Stimulated activated naive CD8-positive, alpha-beta T cell treated with anti-CD3 and anti-CD28 coated beads, Interleukin-15, amount 100 ng/mL, for 72 hours (primary cell): Measurements from ENCODE around the gene LHX6.

Experiments
- ATAC-seq: fragments of 150-1000 bp; cut with Tn5 transposase; 2 replicates; pipeline ENCODE4 v1.10.0; 2021; ENCODE audit warnings: mild to moderate bottlenecking, moderate library complexity
- DNase-seq, 2 donors: peaks; one replicate each; pipeline ENCODE4 v3.0.0; 2021 to 2022
- H3K27ac Mint-ChIP-seq, 2 donors: one replicate each; pipeline ENCODE4 v1.8.0; 2022; ENCODE audit warnings: mild to moderate bottlenecking in 2 of 2, mixed read lengths in 2 of 2, moderate library complexity in 2 of 2
- H3K27me3 Mint-ChIP-seq: one replicate; pipeline ENCODE4 v1.8.0; 2022; ENCODE audit warnings: mixed read lengths
- H3K4me1 Mint-ChIP-seq: one replicate; pipeline ENCODE4 v1.8.0; 2022; ENCODE audit warnings: mild to moderate bottlenecking, mixed read lengths
- H3K4me3 Mint-ChIP-seq, 2 donors: one replicate each; pipeline ENCODE4 v1.8.0; 2022; ENCODE audit warnings: mild to moderate bottlenecking in 2 of 2, mixed read lengths in 2 of 2, moderate library complexity in 1 of 2
- H3K9me3 Mint-ChIP-seq, 2 donors: one replicate each; pipeline ENCODE4 v1.8.0; 2022; ENCODE audit warnings: mixed read lengths in 2 of 2

LHX6 gene

DNA sequence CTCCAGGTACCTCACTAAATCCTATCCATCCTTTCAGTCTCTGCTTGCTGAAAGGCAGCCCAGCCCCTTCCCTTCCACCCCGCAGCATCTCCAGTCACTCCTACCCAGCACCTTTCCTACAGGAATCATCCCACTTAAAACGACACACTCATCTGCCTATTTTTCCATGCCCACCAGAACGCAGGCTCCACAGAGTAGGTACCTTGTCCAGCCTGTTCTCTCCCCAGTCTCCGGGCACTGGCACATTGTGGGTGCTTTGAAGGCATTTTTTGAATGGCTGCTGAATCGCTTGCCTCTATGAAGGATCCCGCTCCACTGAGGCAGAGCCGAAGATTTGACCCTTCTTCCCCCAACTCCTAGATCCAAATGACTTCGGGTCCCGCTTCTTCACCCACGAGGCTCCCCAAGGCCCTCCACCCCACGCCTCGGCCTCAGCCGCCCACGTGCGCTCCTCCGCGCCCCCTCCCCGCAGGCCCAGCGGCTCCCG lies 15.6 kb downstream of the LHX6 start:
- peak overlapping the region; percentile 53 to 78 for H3K4me3 Mint-ChIP-seq
- H3K4me1 Mint-ChIP-seq, result peaks cover 14% of the 10 kb centered on the region
- DNase-seq (no peak), ATAC-seq (no peak)
- no peaks in the 10 kb centered on the region for H3K9me3 Mint-ChIP-seq
- H3K27me3 Mint-ChIP-seq, result peaks cover 93% of the 10 kb centered on the region
- H3K27ac Mint-ChIP-seq, result no peak overlapping the region

DNA sequence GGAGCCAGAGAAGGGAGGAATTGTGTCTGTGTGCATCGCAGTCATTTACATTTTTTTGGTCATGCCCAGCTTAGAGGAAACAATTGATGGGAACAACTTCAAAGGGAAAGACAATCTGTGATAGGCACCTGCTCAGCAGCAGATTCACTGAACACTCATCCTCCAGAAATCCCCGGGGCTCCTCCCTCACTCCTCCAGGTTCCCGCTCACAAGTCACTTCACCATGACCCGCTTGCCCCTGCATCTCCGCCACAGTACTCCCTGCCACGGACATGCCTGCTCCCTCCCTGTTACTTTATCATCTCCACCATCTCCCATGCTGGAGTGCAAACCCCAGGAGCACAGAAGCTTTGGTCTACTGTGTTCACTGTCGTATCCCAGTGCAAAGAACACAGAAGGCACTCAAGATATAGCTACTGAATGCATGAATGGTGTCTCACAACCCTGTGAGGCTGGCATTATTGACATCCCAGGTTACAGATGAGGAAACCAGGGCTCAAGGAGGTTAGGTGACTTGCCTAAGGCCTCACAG lies 16.2 kb downstream of the LHX6 start:
- Mint-ChIP-seq H3K27ac (no peak overlapping the region), H3K4me1 (peaks cover 10% of the 10 kb centered on the region)

DNA sequence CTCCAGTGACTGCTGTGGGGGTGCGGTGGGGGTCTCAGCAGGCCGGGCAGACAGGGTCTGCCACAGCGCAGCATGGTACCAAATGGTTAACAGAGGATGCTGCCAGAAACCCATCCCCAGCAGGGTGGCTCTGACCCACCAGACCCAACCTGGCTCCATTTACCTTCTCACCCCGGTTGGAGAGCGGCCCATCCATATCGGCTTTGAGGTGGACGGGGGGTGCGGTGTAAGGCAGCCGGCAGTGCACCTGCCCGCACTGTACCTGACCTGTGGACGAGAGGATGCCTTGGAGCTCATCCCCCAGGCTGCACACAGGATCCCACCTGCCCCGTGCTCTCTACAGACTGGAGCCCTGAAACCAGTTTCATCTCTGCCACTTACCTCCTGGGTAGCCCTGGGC lies 19.3 kb downstream of the LHX6 start:
- no peak for DNase-seq
- Mint-ChIP-seq H3K27me3 (peaks cover 71% of the 10 kb centered on the region), H3K4me3 (no peak overlapping the region), H3K9me3 (no peaks in the 10 kb centered on the region), H3K4me1 (peaks cover 10% of the 10 kb centered on the region), H3K27ac (no peak overlapping the region)
- no peak for ATAC-seq

More for the DNA sequence above, 16.2 kb downstream of the LHX6 start:
- Mint-ChIP-seq H3K27me3 (peaks cover 87% of the 10 kb centered on the region), H3K9me3 (no peaks in the 10 kb centered on the region), H3K4me3 (peak overlapping the region in 1 of 2 donors; percentile 46)
- DNase-seq (no peak), ATAC-seq (no peak)

DNA sequence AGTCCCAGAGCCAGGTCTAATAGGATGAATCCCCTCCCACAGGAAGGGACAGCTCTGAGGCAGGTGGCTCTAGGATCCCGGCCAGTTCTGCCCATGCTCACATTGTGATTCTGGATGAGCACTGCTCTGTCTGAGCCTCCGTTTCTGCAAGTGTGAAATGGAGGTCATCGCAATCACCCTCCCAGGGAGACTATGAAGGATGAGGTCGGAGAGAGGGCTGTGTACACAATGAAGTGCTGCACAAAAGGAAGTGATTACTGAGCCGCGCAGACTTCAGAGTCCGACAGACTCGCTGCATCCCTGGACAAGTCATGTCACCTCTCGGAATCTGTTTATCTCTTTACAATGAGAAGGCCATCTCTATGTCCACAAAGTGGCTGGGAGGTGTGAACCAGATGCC lies 21.7 kb downstream of the LHX6 start:
- Mint-ChIP-seq H3K9me3 (no peaks in the 10 kb centered on the region), H3K27me3 (peaks cover 49% of the 10 kb centered on the region), H3K4me1 (no peaks in the 10 kb centered on the region), H3K27ac (peak overlapping the region in 1 of 2 donors; percentile 60), H3K4me3 (no peak overlapping the region)
- no peak for ATAC-seq
- DNase-seq, result no peak

DNA sequence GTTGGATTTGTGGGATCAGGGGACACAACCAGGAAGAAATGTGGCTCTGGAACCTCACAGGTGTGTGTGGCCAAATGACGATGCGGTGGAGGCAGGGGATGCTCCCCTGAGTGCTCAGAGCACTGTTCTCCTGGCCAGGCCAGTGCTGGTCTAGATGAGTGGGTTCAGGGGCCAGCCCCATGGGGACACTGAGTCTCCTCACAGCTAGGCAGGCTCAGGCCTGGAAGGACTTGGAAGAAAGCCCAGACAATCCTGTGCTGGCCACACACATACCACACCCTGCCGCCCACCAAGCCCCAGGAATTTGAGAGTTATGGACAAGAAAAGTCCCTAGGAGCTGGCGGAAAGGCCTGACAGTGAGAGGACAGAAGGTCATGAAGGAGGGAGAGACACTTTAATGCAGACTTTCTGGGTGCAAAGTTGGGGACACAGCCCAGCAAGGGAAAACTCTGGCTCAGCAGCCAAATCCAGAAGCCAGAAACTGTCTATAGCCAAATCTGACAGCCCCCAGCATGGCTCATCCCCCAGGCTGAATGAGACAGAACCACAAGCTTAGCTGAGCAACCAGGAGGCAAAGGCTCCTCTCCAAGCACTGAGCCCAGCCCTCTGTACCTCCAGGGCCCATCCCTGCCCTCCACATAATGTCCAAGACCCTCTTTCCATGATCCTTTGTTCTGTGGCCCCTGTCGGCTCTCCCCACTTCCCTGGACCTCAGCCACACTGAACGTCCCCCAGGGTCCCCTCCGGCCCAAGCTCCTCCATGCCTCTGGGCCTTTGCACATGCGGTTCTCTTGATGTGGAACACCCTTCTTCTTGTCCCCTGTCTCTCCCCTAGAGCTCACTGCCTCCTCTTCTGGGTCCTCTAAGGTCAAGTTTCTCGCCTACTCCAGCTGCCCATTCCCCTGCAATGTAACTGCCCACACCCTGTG lies 22.4 kb downstream of the LHX6 start:
- DNase-seq (no peak), ATAC-seq (no peak)
- Mint-ChIP-seq H3K4me3 (no peak overlapping the region), H3K27ac (peak overlapping the region; percentile 47 to 60), H3K9me3 (no peaks in the 10 kb centered on the region), H3K27me3 (peaks cover 42% of the 10 kb centered on the region), H3K4me1 (no peaks in the 10 kb centered on the region)

DNA sequence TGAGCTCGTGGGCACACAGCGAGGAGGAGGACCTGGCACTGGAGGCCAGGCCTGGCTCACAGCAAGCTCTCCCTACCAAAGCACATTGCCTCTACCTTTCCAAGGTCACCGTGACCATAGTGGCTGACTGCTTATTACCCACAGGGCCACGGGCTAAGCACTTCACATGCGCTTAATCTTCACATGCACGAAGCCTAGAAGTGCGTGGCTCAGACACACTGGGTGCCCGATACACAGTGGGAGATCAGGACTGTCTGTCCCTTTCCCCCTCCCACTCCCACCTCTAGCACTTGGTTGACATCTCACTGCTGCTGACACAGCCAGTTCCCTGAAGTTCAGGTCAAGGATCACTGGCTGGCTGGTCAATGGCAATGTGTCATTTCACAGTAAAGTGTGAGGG lies 23.6 kb downstream of the LHX6 start:
- DNase-seq, result no peak

DNA sequence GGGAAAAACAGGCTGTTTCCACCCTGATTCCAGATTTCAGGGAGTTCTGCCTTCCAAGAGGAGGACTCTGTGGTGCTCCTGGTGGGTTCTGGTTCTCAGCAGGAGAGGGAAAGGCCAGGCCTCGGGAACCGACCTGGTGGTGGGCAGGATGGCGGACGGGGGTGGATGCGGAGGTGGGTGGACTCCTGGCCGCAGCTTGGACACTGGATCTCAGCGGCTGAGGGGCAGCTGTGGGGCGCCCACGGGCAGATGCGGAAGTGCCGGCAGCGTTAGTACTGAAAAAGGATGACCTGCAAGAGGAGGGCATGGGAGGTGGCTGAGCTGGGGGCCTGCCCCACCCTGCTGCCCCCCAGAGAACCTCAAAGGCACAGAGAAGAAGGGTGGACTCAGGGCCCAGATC lies 24.3 kb downstream of the LHX6 start:
- ATAC-seq, result no peak
- no peaks in the 10 kb centered on the region for H3K4me1 Mint-ChIP-seq
- H3K9me3 Mint-ChIP-seq, result no peaks in the 10 kb centered on the region
- no peak overlapping the region for H3K4me3 Mint-ChIP-seq
- no peak for DNase-seq
- peaks cover 23% of the 10 kb centered on the region for H3K27me3 Mint-ChIP-seq
- no peak overlapping the region for H3K27ac Mint-ChIP-seq

More for the DNA sequence above, 23.6 kb downstream of the LHX6 start:
- no peak overlapping the region for H3K27ac Mint-ChIP-seq
- no peak for ATAC-seq
- peaks cover 30% of the 10 kb centered on the region for H3K27me3 Mint-ChIP-seq
- H3K9me3 Mint-ChIP-seq, result no peaks in the 10 kb centered on the region
- H3K4me3 Mint-ChIP-seq, result no peak overlapping the region
- no peaks in the 10 kb centered on the region for H3K4me1 Mint-ChIP-seq

DNA sequence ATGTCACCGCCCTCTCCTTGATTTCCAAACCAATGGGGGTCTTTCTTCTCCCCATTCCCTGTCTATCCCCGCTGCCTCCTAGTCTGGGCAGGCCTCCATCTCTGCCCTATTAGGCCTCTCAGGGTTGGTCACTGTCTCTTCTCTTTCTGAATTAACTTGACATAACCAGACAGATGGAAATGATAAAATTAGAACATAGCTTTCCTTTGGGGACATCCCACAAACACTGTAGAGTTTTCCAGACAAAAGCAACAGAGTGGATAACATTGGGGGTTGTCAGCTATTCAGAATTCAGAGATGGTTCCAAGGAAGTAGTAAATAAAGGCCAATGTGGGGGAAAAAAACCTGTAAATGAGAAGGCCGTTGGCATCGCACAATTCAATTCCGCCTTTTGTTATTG lies 24.7 kb downstream of the LHX6 start:
- ATAC-seq (no peak), DNase-seq (no peak)
- Mint-ChIP-seq H3K27ac (no peak overlapping the region), H3K9me3 (no peaks in the 10 kb centered on the region), H3K4me1 (no peaks in the 10 kb centered on the region), H3K27me3 (peaks cover 19% of the 10 kb centered on the region), H3K4me3 (no peak overlapping the region)

DNA sequence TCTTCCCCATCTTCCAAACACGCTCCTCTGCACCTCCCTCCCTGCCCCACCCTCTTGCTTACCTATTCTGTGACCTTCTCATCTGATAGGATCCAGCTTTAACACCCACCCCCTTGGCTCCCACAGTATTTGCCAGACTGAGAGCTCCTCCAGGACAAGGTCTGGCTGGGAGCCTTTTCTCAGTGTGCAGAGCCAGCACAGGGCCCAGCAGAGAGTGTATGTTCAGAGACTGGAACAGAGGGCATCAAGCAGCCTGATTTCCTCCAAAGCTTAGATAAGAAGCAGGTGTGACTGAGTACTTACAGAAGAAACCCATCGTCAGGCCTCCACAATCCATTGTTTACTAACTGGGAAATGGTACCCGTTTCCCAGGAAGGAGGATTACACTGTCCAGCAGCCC lies 26.6 kb downstream of the LHX6 start:
- no peaks in the 10 kb centered on the region for H3K9me3 Mint-ChIP-seq
- DNase-seq, result no peak
- peaks cover 16% of the 10 kb centered on the region for H3K27me3 Mint-ChIP-seq
- H3K4me3 Mint-ChIP-seq, result no peak overlapping the region
- H3K27ac Mint-ChIP-seq, result peak overlapping the region in 1 of 2 donors; percentile 35
- H3K4me1 Mint-ChIP-seq, result no peaks in the 10 kb centered on the region
- ATAC-seq, result no peak

DNA sequence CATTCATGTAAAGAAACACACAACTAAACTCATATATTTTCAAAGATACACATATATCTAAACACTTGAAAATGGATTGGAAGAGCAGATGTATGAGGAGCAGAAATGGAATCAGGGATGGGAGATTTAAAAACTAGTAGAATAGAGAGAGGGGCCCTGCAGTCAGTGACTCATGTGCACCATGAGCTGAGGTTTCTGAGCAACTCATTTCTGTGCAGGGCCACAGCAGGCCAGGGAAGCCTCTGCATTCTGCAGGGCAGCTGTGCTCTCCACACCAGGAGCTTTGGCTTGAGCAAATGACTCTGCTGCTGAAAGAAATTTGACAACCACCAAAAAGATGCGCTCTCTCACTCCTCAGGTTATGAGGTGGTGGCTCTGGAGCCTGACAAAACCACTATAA lies 27.1 kb downstream of the LHX6 start:
- Mint-ChIP-seq H3K27ac (no peak overlapping the region), H3K4me1 (no peaks in the 10 kb centered on the region), H3K4me3 (no peak overlapping the region), H3K27me3 (peaks cover 14% of the 10 kb centered on the region), H3K9me3 (no peaks in the 10 kb centered on the region)
- DNase-seq (no peak), ATAC-seq (no peak)

DNA sequence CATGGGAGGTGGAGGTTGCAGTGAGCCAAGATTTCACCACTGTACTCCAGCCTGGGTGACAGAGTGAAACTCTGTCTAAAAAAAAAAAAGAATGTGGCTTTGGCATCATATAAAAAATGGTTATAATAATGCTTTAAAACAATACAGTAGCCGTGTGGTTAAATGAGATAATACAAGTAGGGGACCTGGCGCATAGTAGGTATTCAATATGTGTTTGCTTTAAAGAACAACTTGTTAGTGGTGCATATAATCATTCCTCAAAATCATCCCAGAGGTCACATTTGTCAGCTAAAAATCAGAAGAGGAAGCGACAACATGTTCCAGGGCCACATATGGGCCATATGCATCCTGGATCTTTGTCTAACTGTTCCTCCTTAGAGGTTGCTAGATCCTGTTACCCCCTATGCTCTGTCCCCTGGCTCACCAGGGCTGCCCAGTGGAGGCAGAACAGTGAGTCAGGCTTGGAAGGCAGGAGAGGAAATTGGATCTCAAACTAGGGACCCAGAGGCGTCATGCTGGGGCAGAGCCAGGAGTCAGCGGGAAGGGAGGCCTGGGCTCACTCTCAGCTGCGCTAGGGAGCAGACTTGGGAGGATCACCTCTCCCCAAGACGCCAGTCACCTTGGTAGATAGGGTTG lies 27.7 kb downstream of the LHX6 start:
- H3K27me3 Mint-ChIP-seq, result peaks cover 8% of the 10 kb centered on the region
- no peak overlapping the region for H3K4me3 Mint-ChIP-seq
- DNase-seq (no peak), ATAC-seq (no peak)
- no peak overlapping the region for H3K27ac Mint-ChIP-seq
- H3K9me3 Mint-ChIP-seq, result no peaks in the 10 kb centered on the region
- no peaks in the 10 kb centered on the region for H3K4me1 Mint-ChIP-seq

DNA sequence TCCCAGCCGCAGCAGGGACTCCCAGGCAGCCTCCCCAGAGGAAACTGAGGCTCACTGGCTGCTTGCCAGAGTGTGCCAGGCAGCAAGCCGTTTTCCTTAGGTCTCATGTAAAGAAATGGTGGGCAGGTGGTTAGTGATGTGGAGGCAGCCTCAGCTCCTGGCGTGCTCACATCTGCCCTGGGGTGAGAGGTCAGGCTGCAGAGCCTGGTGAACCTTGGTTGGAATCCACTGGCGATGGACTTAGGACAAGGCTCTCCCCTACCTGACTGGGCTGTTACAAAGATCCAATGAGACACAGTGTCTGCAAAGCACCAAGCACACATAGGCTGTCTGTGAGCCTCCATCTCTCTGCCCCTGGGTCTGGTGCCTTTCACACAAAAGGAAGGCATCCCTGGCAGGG lies 30.9 kb downstream of the LHX6 start:
- DNase-seq (no peak), ATAC-seq (no peak)
- H3K27me3 Mint-ChIP-seq, result peaks cover 6% of the 10 kb centered on the region
- H3K4me1 Mint-ChIP-seq, result no peaks in the 10 kb centered on the region
- H3K9me3 Mint-ChIP-seq, result no peaks in the 10 kb centered on the region
- H3K27ac Mint-ChIP-seq, result no peak overlapping the region
- no peak overlapping the region for H3K4me3 Mint-ChIP-seq

DNA sequence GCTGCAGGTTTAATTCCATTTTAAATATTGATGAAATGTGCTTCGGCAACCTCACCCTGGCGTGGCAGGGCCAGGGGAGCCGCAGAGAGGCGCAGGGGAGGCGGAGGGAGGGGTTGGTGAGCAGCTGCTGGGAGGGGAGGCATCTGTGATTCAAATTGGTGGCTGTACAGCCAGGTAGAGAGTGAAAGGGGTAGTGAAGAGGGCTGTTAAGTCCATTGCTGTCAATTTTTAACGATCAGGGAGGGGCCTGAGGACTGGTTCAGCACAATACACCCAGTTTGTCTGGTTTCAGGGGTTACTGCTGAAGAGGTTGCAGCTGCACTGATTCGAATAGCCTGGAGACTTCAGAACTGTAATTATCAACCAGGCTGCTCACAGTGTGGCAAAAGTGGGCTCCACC lies 31.3 kb downstream of the LHX6 start:
- Mint-ChIP-seq H3K4me1 (no peaks in the 10 kb centered on the region), H3K27ac (no peak overlapping the region), H3K4me3 (no peak overlapping the region), H3K9me3 (no peaks in the 10 kb centered on the region), H3K27me3 (peaks cover 6% of the 10 kb centered on the region)
- no peak for ATAC-seq
- no peak for DNase-seq

DNA sequence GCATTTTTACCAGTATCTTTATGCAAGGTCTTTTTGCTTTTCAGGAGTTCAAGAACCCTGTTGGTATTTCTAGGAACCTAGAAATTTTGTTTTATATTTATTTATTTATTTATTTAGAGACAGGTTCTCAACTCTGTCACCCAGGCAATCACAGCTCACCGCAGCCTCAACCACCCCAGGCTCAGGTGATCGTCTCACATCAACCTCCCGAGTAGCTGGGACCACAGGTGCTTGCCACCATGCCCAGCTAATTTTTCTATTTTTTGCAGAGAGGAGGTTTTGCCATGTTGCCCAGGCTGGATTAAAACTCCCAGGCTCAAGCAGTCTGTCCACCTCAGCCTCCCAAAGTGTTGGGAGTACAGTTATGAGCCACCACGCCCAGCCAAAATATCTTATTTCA lies 32.9 kb downstream of the LHX6 start:
- H3K4me1 Mint-ChIP-seq, result no peaks in the 10 kb centered on the region
- H3K27ac Mint-ChIP-seq, result no peak overlapping the region
- ATAC-seq (no peak), DNase-seq (no peak)
- H3K27me3 Mint-ChIP-seq, result peaks cover 6% of the 10 kb centered on the region
- no peak overlapping the region for H3K4me3 Mint-ChIP-seq
- no peaks in the 10 kb centered on the region for H3K9me3 Mint-ChIP-seq

DNA sequence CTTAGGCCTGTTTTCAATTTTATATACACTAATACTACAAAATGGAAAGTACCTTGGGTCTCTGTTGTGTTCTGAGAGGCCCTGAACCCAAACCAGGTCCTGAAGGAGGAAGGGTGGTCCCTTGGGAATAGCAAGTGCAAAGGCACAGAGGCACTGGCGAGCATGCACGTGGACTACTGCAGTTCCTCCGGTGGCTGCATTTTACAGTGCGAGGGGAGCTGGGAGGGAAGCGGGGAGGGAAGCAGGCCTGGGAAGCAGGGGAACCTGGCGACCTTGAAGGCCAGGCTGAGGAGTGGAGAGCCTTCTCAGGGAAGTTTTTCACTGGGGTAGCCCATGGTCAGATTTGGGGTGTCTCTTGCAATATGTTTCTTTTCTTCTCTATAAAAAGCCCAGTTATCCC lies 35.1 kb downstream of the LHX6 start:
- Mint-ChIP-seq H3K9me3 (no peaks in the 10 kb centered on the region), H3K4me3 (no peak overlapping the region), H3K4me1 (no peaks in the 10 kb centered on the region), H3K27ac (no peak overlapping the region), H3K27me3 (peaks cover 6% of the 10 kb centered on the region)
- DNase-seq, result no peak
- no peak for ATAC-seq

DNA sequence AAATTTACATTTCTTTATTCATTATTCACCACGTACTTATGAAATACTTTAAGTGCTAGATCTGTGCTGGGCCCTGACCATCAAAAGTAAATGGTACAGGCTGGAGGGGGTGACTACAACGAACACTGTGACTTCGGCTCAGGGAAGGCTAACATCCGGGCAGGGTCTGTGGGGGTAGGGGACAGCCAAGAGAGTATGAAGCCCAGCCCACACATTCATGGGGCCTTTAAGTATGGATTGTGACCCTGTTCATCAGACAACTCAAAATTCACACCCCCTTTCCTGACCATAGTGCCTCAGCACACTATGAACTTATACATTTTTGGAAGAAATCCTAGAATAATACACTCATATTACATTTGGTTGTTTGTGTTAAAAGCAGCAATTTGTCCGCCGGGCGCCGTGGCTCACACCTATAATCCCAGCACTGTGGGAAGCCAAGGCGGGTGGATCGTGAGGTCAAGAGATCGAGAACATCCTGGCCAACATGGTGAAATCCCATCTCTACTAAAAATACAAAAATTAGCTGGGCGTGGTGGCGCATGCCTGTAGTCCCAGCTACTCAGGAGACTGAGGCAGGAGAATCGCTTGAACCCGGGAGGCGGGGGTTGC lies 35.7 kb downstream of the LHX6 start:
- H3K4me3 Mint-ChIP-seq, result no peak overlapping the region
- no peak overlapping the region for H3K27ac Mint-ChIP-seq
- H3K4me1 Mint-ChIP-seq, result no peaks in the 10 kb centered on the region

More for the DNA sequence above, 35.7 kb downstream of the LHX6 start:
- ATAC-seq, result no peak
- Mint-ChIP-seq H3K27me3 (peaks cover 6% of the 10 kb centered on the region), H3K9me3 (no peaks in the 10 kb centered on the region)
- no peak for DNase-seq
